Caco-2 (cell line): ENCODE results near the gene FHIP1B. TPM values are rescaled to one million over a fixed set of nuclear protein-coding genes. Genes with fewer than 3 reads are reported as not detected.

Source experiments
- BruUV-seq: library from RNA; stranded (reverse); fragments of 400-500 nt; replicated peaks from 2 replicates; lab custom pipeline; 2021; lab: Mats Ljungman, UMichigan
- CTCF ChIA-PET: fragments of 300-600 bp; sonication (Branson Sonifier 250); formaldehyde crosslinking; loops from one replicate; lab custom pipeline; 2022; ENCODE audit warnings: antibody characterized with exemption; lab: Charles Lee
- POLR2A ChIA-PET: fragments of 300-600 bp; sonication (Branson Sonifier 250); formaldehyde crosslinking; loops from one replicate; lab custom pipeline; 2022; ENCODE audit warnings: antibody characterized with exemption; lab: Charles Lee
- DNase-seq, 2 experiments: peaks; one replicate each; pipeline versions ENCODE4 v3.0.0 to v3.0.0-alpha.2; 2020 to 2022
- H3K27me3 ChIP-seq: replicated peaks from 2 replicates; pipeline ENCODE4 v1.6.0; 2011; ENCODE audit warnings: low read length; ENCODE audit not compliant: control insufficient read depth, insufficient read depth
- H3K36me3 ChIP-seq: 2 replicates; pipeline ENCODE4 v1.5.1; 2011; ENCODE audit warnings: low read length; ENCODE audit not compliant: control insufficient read depth, insufficient read depth
- H3K4me1 ChIP-seq: fragments of 250-450 bp; sonication (Bioruptor Pico); 2 replicates; pipeline ENCODE4 v1.5.1; 2020; ENCODE audit warnings: mild to moderate bottlenecking
- H3K4me3 ChIP-seq: 2 replicates; pipeline ENCODE4 v1.5.1; 2011; ENCODE audit warnings: low read depth, mild to moderate bottlenecking, control low read depth, low read length
- H3K9me3 ChIP-seq: fragments of 250-450 bp; sonication (Bioruptor Pico); 2 replicates; pipeline ENCODE4 v1.5.1; 2020; ENCODE audit warnings: mild to moderate bottlenecking, moderate library complexity
- H3K27ac Mint-ChIP-seq: one replicate; pipeline ENCODE4 v1.8.0; 2022; ENCODE audit warnings: mixed read lengths; ENCODE audit not compliant: unreplicated experiment
- H3K27me3 Mint-ChIP-seq: one replicate; pipeline ENCODE4 v1.8.0; 2022; ENCODE audit warnings: mixed read lengths; ENCODE audit not compliant: insufficient read depth, unreplicated experiment
- H3K36me3 Mint-ChIP-seq: one replicate; pipeline ENCODE4 v1.8.0; 2022; ENCODE audit warnings: mild to moderate bottlenecking, mixed read lengths; ENCODE audit not compliant: insufficient read depth, unreplicated experiment
- H3K4me1 Mint-ChIP-seq: one replicate; pipeline ENCODE4 v1.8.0; 2022; ENCODE audit warnings: low read depth, mixed read lengths; ENCODE audit not compliant: unreplicated experiment
- H3K4me3 Mint-ChIP-seq: one replicate; pipeline ENCODE4 v1.8.0; 2022; ENCODE audit warnings: mild to moderate bottlenecking, moderate library complexity, mixed read lengths; ENCODE audit not compliant: unreplicated experiment
- H3K9me3 Mint-ChIP-seq: one replicate; pipeline ENCODE4 v1.8.0; 2022; ENCODE audit warnings: mixed read lengths; ENCODE audit not compliant: unreplicated experiment
- CTCF ChIP-seq, 2 experiments: fragments of 200-600 bp in 1 of 2; IDR thresholded peaks; 1 replicate in 1 of 2; 2 replicates in 1 of 2; pipeline versions ENCODE4 v1.5.1 to v1.8.0; 2011 to 2022; ENCODE audit warnings: antibody characterized with exemption in 1 of 2, control low read depth in 1 of 2, inconsistent platforms in 1 of 2, low read depth in 1 of 2, low read length in 1 of 2, mild to moderate bottlenecking in 1 of 2, moderate library complexity in 1 of 2; ENCODE audit not compliant: insufficient read depth in 1 of 2, severe bottlenecking in 1 of 2, unreplicated experiment in 1 of 2
- intact Hi-C: fragments of 100-400 bp; cut with micrococcal nuclease; formaldehyde crosslinking; loops from one replicate; pipeline ENCODE4 v1.10.0; 2022; ENCODE audit not compliant: unreplicated experiment
- total RNA-seq: library from RNA; stranded (reverse); gene quantifications from 2 replicates; pipeline ENCODE4 v1.2.3, GENCODE V29; 2022

The FHIP1B gene
- total RNA-seq, 1 experiment from 2014 or later = 26.8 TPM

GRCh38 chr11:6273188-6273587 lies 38.8 kb upstream of the FHIP1B start:
- no peaks in the 10 kb centered on the region for H3K4me1 Mint-ChIP-seq
- H3K9me3 ChIP-seq = peaks cover 8% of the 10 kb centered on the region; the same call in 1 of the 2 replicates
- no peak overlapping the region for H3K27ac Mint-ChIP-seq
- no peak overlapping the region for H3K4me3 ChIP-seq
- H3K27me3 ChIP-seq = no peaks in the 10 kb centered on the region
- no peak for DNase-seq
- no peaks in the 10 kb centered on the region for H3K4me1 ChIP-seq
- BruUV-seq = no TSS peak
- ChIA-PET CTCF (no interaction called here), POLR2A (no interaction called here)
- H3K36me3 Mint-ChIP-seq = no peaks in the 10 kb centered on the region
- no peak overlapping the region for H3K4me3 Mint-ChIP-seq
- no peaks in the 10 kb centered on the region for H3K9me3 Mint-ChIP-seq
- H3K36me3 ChIP-seq = no peaks in the 10 kb centered on the region
- H3K27me3 Mint-ChIP-seq = peaks cover 20% of the 10 kb centered on the region
- intact Hi-C loops = no loop called here
- no peak for TF ChIP-seq CTCF (IDR thresholded peaks at IDR 0.05; ENCODE audit: insufficient read depth in 1 of 2, low read depth in 1 of 2, low read length in 1 of 2, severe bottlenecking in 1 of 2, unreplicated experiment in 1 of 2)

GRCh38 chr11:6271598-6271997 lies 37.2 kb upstream of the FHIP1B start:
- Mint-ChIP-seq H3K27me3 (peaks cover 20% of the 10 kb centered on the region), H3K4me3 (no peak overlapping the region), H3K36me3 (no peaks in the 10 kb centered on the region), H3K9me3 (no peaks in the 10 kb centered on the region), H3K4me1 (no peaks in the 10 kb centered on the region), H3K27ac (no peak overlapping the region)
- ChIA-PET POLR2A (no interaction called here), CTCF (interaction anchor here (0.5 kb wide), 1 partner anchor 29 kb away, joined by 3 read pairs; no protein-coding TSS in a partner anchor)
- Histone ChIP-seq H3K36me3 (no peaks in the 10 kb centered on the region), H3K27me3 (no peaks in the 10 kb centered on the region), H3K4me1 (no peaks in the 10 kb centered on the region), H3K9me3 (peaks cover 5% of the 10 kb centered on the region; the same call in 1 of the 2 replicates), H3K4me3 (no peak overlapping the region)
- DNase-seq = no peak
- TF ChIP-seq CTCF (IDR thresholded peaks at IDR 0.05; ENCODE audit: insufficient read depth in 1 of 2, low read depth in 1 of 2, low read length in 1 of 2, severe bottlenecking in 1 of 2, unreplicated experiment in 1 of 2) = no peak
- intact Hi-C loops = no loop called here
- BruUV-seq = no TSS peak

GRCh38 chr11:6270584-6271246 lies 36.3 kb upstream of the FHIP1B start:
- no peak for TF ChIP-seq CTCF (IDR thresholded peaks at IDR 0.05; ENCODE audit: insufficient read depth in 1 of 2, low read depth in 1 of 2, low read length in 1 of 2, severe bottlenecking in 1 of 2, unreplicated experiment in 1 of 2)
- no peaks in the 10 kb centered on the region for H3K4me1 Mint-ChIP-seq
- H3K36me3 Mint-ChIP-seq = no peaks in the 10 kb centered on the region
- ChIA-PET CTCF (interaction anchor here (0.5 kb wide), 2 partner anchors 30 to 101 kb away, joined by 3 read pairs; no protein-coding TSS in a partner anchor), POLR2A (no interaction called here)
- H3K9me3 Mint-ChIP-seq = no peaks in the 10 kb centered on the region
- Histone ChIP-seq H3K4me1 (no peaks in the 10 kb centered on the region), H3K4me3 (no peak overlapping the region), H3K36me3 (no peaks in the 10 kb centered on the region), H3K9me3 (no peaks in the 10 kb centered on the region), H3K27me3 (no peaks in the 10 kb centered on the region)
- peaks cover 16% of the 10 kb centered on the region for H3K27me3 Mint-ChIP-seq
- intact Hi-C loops = no loop called here
- no TSS peak for BruUV-seq
- H3K4me3 Mint-ChIP-seq = no peak overlapping the region
- H3K27ac Mint-ChIP-seq = no peak overlapping the region
- no peak for DNase-seq
